Inferior parietal cortex (tissue), 1 donor: Measurements from ENCODE around the gene RNU7-1.
A peak's percentile ranks its signal among the peaks of the same experiment; 100 is the strongest.

ENCODE experiments used
- DNase-seq: peaks from one replicate; pipeline ENCODE4 v3.0.0-alpha.2; 2016; ENCODE audit errors: extremely low spot score

Gene RNU7-1

DNA sequence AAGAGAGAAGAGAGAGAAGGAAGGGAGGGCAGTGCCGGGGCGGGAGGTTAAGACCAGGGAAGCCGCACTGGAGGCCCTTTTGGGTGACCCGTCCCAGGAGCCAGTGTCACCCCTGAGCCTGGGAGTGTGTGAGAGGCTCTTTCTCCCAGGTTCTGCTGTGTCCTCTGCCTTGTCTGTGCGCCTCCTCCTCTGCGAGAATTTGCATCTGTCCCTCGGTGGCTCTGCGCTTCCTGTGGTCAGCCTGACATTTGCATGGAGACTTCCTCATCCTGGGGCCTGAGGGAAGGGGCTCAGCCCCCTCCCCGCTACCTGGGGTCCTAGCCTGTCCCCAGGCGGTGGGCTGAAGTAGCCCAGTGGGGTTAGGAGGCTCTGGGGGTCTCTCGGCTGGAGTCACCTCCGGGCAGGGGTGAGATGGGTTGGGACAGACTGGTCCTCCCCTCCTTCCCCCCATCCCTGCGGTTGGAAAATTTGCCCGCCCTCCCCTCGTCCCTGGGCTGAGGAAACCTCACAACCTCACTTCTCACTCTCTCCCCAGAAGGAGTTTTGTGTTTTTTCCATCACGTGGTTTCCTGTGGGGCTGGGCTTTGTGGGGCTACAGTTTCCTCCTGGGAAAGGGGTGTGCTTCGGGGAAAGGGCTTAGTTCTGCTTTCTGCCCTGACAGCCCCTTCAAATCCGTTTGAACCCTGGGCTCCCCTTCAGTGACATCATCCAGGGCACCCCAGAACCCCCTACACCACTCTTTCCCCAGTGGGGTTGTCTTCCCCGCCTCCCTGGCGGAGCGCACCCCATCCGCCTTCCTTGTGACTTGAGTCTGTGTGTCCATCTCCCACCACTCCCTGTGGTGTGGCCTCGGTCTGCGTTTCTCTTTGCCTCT lies 10.1 kb downstream of the RNU7-1 start:
- no peak for DNase-seq

DNA sequence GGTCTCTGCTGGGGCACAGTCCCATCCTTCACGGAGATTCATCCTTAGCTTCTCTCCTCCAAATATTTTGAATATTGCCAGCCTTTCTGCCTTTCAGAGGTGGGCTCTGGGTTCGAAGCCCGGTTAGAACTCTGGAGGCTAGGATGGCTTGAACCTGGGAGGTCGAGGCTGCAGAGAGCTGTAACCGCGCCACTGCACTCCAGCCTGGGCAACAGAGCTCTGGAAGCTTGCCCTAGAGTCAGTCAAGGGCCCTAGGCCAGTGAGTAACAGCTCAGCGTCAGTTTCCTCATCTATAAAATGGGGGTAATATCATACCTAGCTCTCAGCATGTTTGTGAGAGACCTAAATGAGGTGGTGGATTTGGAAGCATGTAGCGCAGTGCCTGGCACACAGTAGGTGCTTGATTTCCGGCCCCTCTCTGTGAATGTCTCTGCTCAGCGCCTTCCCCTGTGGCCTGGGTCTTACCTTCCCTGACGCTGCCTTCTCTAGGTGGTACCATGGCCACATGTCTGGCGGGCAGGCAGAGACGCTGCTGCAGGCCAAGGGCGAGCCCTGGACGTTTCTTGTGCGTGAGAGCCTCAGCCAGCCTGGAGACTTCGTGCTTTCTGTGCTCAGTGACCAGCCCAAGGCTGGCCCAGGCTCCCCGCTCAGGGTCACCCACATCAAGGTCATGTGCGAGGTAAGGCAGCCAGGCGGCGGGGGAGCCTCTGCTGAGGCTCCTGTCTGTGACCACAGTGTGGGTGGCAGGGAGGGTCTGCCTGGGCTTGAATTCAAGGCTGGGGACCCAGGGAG lies 10.9 kb downstream of the RNU7-1 start:
- no peak for DNase-seq

DNA sequence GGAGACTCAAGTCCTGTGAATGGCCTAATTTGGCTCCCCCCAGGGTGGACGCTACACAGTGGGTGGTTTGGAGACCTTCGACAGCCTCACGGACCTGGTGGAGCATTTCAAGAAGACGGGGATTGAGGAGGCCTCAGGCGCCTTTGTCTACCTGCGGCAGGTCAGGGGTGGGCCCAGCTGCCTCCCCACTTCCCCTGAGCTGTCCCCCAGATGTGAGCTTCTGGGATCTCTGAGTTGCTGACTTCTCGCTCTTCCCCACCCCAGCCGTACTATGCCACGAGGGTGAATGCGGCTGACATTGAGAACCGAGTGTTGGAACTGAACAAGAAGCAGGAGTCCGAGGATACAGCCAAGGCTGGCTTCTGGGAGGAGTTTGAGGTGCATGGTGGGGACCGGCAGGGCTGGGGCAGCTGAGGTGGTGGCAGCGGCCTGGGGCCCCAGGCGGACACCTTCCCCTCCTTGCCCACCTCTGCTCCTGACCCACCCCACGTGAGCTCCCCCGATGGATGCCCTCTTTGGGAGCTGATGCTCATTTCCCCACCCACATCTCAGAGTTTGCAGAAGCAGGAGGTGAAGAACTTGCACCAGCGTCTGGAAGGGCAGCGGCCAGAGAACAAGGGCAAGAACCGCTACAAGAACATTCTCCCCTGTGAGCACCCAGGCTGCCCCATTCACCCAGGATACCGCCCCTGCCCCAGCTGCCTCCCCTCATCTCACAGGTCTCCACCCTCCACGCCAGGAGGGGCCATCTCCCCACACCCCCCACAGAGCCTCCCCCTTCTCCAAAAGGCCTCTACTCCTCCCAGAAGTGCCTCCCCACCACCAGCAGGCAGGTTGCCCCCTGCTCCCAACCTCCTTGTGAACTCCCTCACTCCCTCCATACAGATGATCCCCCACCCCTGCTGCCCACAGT lies 11.7 kb downstream of the RNU7-1 start:
- no peak for DNase-seq

DNA sequence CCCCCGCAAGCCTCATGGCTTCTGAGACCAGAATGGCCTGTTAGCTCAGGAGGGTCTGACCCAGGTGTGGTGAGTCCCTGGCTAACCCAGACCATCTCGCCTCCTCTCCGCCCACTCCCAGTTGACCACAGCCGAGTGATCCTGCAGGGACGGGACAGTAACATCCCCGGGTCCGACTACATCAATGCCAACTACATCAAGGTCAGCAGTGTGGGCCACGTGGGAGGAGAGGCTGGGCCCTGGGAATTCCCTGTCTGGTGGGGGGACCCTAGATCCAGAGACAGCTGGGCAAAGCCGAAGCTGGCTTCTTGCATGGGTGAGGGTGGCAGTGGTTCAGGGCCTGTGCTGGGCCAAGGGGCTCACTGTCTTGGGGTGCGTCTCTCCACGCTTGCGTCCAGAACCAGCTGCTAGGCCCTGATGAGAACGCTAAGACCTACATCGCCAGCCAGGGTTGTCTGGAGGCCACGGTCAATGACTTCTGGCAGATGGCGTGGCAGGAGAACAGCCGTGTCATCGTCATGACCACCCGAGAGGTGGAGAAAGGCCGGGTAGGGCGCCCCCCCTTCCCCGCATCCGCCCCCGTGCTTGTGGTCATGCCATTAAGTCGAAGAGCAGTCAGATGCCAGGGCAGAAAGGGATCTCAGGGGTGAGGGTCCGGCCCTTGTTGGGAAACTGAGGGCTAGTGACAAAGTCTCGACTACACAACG lies 12.6 kb downstream of the RNU7-1 start:
- no peak for DNase-seq

DNA sequence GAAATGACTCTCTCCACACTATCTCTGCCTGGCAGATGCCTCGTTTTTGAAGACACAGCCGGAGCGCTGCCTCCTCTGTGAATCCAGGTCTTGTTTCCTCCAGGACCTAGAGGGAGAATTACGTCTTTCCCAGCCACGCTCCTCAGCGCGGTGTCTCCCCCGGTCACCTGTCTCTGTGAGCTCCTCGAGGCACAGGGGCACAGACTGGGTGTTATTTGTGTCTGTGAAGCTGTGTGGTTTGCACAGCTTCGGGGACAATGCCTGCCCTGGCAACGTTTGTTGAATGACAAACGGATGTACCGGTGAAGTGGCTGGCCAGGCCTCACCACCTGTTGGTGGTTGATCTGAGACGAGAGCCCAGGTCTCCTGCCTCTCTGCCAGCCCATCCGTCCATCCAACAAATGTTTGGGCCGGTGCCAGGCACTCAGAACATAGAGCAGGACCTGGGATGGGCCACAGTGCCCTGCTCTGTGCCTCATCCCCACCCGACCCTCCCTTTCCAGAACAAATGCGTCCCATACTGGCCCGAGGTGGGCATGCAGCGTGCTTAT lies 13.6 kb downstream of the RNU7-1 start:
- no peak for DNase-seq

DNA sequence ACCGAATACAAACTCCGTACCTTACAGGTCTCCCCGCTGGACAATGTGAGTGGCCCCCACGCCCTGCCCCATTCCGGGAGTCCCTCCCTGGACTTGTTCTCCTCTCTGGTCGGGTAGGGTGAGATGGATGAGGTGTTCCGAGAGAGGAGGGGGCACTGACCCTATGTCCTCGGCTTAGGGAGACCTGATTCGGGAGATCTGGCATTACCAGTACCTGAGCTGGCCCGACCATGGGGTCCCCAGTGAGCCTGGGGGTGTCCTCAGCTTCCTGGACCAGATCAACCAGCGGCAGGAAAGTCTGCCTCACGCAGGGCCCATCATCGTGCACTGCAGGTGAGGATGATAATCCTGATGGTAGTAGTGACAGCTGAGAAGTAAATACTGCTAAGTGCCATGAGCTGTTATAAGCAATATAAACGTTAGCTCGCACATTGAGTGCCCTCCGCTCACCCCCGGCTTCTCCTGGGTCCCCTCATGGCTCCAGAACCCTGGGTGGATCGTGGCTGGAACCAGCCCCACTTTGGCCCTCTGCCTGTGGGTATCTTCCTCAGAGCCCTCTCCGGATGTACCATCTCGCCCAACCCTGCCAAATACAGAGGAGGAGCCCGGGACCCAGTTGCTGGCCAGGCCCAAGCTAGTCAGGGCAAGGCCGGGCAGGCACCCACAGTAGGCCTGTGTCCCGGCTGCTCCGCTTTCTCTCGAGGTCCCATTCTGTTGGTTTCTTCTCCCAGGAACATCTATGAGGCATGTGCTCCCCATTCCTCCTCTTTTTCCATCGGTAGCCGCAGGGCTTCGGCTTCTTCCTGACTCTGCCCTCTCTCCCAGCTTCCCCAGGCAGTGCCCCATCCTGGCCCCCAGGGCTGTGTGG lies 14.4 kb downstream of the RNU7-1 start:
- no peak for DNase-seq

DNA sequence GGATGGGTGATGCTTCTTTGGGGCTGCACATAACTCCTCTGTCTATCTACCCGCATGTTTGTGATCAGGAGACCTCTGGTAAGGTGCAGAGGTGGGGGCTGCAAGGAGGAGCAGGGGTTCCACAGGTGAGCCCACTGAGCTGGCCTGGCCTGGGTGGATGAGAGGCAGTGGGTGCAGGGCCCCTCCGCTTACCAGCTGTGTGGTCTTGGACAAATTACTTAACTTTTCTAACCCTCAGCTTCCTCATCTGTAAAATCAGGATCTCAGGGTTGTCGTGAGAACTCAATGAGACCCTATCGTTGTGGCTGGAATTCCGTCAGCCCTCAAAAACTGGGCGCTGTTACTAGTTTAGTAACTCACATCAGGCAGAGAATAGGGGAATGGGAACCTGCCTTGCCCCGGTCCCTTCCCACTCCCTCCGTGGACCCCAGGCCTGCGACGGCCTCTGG lies 15.0 kb downstream of the RNU7-1 start:
- DNase-seq, result no peak

DNA sequence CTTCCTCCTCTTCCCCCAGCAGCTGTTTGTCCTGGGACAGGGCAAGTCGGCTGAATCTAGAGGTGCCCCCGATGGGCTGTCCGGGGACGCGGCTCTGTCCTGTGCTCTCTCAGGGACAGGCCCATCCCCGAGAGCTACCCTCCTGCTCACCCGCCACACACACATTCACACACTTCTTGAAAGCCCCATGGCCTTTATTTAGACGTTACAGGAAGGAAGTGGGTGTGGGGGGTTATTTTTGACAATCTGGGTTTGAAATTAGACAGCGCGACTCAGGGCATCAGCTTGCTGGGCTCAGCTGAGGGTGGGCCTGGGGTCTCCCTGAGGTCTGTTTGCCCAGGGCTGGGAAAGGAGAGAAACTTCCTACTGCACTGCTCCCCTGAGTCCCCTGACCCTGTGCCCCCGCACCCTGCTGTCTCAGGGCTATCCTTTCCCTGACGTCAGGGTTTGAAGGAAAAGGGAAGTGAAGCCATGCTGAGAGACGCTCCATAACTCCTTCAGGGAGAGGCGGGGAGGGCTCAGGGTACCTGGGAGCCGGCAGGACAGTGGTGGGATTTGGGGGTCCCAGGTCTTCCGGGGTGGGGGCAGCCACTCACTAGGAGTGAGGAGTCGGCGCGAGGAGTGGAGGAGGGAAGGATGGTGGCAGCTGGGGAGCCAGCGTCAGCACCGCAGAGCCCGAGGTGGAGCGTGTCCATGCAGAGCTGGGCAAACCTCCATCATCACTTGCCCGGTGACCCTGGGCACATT lies 15.6 kb downstream of the RNU7-1 start:
- no peak for DNase-seq

DNA sequence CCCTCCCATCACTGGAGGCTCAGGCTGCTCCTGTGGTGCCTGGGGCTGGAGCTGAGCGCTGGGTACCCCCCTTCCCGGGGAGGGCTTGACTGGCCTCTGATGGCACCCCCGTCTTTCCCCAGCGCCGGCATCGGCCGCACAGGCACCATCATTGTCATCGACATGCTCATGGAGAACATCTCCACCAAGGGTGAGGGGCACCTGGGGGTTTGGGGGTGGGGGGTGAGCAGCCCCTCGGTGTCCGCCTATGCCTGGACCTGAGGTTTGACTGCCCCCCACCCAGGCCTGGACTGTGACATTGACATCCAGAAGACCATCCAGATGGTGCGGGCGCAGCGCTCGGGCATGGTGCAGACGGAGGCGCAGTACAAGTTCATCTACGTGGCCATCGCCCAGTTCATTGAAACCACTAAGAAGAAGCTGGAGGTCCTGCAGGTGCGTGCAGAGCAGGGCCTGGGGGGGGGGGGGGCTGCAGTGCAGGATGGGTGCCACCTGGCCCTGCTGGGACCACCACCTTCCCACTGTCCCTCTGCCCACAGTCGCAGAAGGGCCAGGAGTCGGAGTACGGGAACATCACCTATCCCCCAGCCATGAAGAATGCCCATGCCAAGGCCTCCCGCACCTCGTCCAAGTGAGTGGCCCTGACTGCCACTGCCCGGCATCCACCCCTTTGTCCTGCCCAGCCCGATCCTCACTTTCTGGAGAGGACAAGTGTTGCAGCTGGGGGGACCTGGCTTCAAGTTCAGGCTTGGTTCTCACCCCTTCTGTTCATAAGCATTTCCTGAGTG lies 16.4 kb downstream of the RNU7-1 start:
- no peak for DNase-seq

DNA sequence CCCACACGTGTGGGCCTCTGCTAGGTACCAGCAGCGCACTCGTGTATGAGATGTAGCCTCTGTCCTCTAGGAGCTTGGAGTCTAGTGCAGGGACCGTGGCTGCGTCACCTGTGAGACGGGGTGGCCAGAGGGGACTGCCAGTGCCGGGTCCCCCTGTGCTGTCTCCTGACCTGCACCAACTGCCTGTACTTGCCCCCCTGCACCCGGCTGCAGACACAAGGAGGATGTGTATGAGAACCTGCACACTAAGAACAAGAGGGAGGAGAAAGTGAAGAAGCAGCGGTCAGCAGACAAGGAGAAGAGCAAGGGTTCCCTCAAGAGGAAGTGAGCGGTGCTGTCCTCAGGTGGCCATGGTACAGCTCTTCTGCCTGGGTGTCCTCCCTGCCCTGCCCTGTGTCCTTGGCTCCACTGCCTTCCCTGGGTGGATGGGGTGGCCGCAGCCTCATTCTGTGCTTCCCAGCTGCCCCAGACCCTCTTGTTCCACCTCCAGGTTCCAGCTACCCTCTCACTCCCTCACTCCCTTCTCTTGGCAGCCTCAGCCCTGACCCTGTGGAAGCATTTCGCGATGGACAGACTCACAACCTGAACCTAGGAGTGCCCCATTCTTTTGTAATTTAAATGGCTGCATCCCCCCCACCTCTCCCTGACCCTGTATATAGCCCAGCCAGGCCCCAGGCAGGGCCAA lies 17.1 kb downstream of the RNU7-1 start:
- DNase-seq, result no peak

DNA sequence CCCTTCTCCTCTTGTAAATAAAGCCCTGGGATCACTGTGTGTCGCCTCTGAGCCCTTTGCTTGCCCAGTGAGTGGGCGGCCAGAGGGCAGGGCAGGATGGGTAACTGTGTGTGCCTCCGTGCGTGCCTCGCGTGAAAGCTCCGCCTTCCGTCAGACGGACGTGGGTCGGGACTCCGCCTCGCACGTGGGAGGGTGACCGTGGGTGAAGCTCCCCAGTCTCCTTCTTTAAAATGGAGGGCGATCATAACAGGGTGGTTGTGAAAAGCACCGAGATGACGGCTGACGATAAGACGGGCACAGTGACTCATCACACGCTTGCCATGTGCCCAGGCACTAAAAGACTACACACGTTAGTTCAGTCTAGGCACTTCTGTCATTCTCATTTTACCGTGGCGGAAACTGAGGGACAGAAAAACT lies 17.7 kb downstream of the RNU7-1 start:
- peak; percentile 13 for DNase-seq

DNA sequence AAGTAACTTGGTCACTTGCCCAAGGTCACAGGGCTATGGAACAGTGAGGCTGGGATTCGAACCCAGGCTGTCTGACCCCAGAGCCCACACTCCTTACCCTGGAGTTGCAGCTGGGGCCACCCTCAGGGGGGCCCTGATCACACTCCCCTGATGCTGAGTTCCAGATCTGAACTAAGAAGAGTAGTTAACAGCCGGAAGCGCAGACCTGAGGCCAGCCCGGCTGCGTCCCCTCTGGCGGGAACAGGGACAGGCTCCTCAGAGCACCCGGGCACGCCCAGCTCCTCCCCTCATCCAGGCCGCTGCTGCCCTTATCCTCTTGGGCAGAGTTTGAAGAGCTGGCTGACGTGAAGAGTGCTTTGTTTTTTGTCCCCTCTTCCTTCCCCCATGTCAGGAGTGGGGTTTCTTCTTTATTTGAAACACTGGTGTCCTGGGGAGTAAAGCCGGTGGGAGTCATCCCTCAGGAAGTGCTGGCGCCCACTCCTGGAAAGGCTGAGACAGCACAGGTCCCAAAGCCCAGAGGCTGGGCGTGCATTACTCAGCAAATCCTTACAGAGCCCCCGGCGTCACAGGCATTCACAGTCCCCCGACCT lies 18.2 kb downstream of the RNU7-1 start:
- DNase-seq, result peak; percentile 29

DNA sequence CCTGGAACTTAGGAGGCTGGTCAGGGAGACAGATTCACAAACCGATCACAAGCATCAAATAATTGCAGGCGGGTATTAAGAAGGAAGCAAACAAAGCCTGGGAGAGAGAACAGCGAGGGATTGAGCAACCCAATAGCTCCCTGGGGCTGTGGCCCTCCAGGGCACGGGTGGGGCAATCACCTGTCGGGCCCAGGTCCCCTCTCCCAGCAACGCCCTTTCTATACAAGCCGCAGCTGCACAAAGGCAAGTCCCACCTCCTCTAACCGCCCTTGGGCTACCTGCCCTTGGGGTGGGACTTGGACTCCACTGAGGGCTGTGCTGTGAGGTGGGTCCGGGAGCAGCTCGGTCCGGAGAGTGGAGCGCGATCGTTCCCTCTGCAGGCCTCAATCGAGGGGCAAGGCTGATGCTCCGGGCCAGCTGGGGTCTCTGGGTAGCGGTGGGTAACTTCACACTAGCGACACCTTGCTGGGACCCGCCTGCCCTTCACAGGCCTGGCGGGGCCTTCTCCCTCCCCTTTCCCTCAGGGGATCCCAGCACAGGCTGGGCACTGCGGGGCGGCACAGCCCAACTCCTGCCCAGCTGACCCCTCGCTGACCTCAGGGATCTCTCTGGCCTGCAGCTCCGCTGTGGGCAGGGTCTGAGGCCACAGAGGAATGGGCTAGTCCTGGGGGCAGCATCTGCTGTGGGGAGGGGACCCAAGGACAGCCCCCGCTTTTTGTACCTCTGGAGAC lies 18.8 kb downstream of the RNU7-1 start:
- DNase-seq, result no peak

DNA sequence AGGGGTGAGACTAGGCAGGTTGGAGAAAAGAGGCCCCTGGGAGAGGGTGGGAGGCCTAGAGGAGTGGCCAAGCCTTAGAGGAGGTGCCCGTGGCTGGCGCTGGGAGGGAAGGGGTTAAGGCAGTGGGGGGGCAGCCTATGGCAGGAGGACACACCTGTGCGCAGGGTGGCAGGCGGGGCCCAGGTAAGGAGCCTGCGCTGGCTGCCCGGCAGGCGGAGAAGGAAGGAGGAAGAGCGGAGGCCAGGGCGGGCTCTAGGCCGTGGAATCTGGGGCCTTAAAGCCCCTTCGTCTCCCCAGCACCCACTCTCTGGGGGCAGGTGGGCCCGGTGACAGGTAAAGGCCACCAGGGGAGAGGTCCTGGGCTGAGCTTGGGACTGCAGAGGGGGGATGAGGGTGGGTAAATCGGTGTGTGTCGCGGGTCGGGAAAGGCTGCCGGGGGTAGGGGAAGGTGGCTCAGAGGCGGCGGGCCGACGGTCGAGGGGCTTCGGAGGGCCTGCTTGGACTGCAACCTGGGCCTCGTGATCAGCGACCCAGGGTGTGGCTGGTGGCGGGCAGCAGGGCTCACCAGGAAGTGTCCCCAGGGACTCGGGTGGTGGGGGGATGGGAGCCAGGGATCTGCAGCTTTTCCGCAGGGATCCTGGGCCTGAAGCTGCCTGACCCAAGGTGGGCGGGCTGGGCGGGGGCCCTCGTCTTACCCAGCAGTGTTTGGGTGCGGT lies 19.6 kb downstream of the RNU7-1 start:
- no peak for DNase-seq

DNA sequence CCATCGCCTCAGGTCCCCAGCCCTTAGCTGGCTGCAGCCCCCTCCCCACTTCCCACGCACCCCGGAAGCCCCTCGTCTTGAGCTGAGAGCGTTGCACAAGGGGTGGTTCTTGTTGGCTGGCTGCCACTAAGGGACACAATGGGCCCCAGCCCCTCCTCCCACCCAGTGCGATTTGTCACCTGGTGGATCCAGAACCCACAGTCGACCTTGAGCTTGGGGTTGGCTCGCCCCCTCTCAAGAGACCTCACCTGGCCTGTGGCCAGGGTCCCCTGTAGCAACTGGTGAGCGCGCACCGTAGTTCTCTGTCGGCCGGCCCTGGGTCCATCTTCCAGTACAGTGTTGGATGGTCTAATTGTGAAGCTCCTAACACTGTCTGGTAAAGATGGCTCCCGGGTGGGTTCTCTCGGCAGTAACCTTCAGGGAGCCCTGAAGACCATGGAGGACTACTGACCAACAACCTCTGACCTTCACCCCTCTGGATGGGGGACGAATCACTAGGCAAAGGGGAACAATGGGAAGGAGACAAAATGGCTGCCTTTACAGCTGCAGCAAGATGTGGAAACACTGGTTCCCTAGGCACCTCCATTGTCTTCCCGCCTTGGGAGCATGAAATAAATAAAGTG lies 20.3 kb downstream of the RNU7-1 start:
- no peak for DNase-seq

DNA sequence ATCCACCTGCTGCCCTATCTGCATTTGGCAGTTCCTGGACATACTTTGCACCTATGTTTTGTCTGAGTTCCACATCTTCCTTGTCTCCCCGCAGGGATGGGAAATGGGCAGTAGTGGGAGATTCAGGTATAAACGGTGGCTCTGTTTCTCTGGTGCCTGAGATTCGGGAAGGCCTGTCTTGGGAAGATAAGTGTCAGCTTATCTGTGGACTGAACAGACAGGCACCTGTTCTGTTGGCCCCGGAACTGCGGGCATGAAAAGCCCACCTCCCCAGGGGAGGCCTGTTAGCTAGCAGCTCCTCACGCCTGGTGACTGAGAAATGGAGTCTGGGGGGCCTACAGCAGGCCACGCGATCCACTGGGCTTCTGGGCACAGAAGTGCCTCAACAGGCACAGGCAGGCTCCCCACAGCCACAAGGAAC lies 21.0 kb downstream of the RNU7-1 start:
- DNase-seq, result no peak
